GM19351 (cell line): ENCODE results near the gene FABP1.

Source experiments
- ATAC-seq: cut with Tn5 transposase; IDR thresholded peaks from one replicate; pipeline ENCODE4 v1.9.1; 2021; ENCODE audit warnings: mild to moderate bottlenecking, moderate library complexity; ENCODE audit not compliant: unreplicated experiment

Gene FABP1

GRCh38 chr2:88116669-88117432, 11.0 kb downstream of the FABP1 start:
- ATAC-seq, result no peak

DNA sequence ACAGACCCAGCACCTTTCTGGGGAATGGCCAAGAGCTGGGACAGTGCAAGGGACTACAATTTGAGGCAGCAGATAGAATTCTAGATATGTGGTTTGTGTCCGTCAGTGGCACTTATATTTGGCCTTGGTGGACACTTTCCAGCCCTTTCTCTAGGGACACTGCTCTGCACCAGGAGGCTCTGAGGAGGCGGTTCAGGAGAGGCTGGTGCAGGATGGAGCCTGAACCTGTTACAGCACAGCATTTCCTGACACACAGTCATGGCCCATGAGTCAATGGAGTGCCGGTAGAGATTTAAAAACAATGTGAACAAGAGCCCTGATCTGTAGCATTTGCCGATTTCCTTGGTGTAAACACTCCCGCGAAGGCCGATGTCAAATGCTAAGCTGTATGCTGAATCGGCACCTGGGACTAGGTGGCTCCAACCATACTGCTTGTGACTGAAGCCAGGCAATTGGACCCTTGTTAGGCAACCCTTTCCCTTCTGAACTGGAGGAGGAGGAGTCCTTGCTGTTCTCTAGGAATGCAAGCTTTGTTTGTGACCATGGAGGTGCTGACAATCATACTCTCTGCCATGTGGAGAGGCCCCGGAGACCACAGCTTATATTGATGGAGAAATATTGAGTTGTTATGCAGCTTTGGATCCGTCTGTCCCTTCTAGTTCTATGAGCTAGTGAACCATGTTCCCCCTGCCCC, 11.9 kb downstream of the FABP1 start:
- ATAC-seq, result no peak

DNA sequence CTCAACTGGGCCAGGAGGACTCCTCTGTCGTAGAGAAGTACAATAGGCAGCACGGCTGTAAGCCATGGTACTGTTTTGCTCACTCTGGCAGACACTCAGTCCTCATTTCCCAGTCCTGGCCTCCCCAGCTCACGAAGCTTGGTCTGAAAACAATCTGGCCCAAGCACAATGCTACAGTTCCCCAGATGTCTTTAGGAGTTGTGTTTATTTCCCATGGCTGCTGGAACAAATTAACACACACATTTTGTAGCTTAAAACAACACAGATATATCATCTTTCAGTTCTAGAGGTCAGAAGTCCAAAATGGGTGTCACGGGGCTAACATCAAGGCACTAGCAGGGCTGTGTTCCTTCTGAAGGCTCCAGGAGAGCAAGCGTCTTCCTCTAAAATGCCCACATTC, 13.0 kb downstream of the FABP1 start:
- ATAC-seq, result no peak

- no peak for ATAC-seq
These were observed 14.8 kb downstream of the FABP1 start for GRCh38 chr2:88113069-88113468.

GRCh38 chr2:88110830-88111229, 17.0 kb downstream of the FABP1 start:
- ATAC-seq, result no peak

GRCh38 chr2:88108796-88109195, 19.1 kb downstream of the FABP1 start:
- ATAC-seq, result no peak

- ATAC-seq, result no peak
These were observed 27.4 kb downstream of the FABP1 start for GRCh38 chr2:88100489-88100858.

DNA sequence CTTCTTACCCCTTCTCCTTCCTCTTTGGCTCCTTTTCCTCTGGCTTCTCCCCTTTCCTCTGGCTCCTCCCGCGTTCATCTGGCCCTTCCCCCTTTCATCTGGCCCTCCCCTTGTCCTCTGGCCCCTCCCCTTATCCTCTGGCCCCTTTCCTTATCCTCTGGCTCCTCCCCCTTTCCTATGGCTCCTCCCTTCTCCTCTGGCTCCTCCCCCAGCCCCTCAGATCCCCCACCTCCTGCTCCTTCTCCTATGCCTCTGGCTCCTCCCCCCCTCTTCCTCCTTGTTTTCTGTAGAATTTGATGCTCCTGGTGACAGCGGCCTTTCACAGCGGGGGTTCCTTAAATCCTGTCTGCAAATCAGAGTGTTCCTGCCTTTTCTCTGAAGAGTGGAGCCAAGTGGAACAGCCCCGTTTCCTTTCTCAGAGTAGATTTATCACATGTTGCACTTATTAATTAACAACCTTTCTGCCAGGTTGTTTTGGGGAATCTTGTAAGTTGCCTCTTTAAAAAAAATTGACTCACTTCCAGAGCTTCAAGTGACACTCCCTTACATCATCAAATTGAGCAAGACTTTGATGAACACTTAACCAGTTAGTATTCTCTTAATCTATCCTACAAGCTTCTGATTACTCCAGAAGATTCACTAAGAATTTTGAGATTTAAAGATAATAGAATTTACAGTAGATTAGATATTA, 27.9 kb downstream of the FABP1 start:
- ATAC-seq, result no peak

DNA sequence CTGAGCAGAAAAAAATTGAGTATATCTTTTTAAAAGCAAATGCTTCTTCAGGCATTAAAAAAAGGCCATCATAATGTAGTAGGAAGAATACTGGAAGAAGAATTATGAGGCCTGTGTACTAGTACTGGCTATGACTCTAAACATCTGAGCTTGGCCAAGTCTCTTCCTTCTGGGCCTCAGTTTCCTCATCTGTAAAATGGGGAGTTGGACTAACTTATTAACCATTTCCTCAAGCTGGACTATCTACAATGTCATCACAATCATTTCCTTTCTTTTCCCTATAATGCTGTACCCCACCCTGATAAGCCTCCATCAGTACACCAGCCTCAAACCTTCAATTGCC, 29.3 kb downstream of the FABP1 start:
- no peak for ATAC-seq

DNA sequence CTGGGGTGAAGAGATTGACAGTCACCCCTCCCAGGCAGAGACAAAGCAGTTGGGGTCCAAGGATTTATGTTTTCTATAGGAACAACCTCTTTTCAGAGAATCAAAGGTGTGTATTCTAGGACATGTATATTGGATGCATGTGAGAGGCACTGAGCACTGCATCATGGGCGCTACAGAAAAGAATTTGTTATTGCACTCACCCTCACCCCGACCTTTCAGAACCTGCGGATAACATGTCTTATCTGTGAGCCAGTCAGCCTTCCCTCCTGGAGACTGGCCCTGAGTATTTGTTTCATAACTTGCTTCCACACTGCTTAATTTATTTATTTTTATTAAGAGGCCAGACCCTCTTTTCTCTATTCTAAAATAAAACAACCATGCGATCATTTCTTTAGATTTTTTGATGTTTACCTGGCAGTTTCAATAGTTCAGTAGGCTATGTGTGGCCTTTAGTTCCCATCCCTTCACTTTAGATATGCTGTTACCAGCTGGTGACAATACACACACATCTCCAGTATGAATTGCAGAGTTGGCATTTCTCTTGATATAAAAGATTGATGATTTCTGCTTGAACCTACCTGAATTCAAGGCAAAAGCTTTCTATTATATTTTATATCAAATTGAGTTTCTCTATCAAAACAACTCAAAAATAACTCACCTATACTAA, 29.8 kb downstream of the FABP1 start:
- no peak for ATAC-seq

DNA sequence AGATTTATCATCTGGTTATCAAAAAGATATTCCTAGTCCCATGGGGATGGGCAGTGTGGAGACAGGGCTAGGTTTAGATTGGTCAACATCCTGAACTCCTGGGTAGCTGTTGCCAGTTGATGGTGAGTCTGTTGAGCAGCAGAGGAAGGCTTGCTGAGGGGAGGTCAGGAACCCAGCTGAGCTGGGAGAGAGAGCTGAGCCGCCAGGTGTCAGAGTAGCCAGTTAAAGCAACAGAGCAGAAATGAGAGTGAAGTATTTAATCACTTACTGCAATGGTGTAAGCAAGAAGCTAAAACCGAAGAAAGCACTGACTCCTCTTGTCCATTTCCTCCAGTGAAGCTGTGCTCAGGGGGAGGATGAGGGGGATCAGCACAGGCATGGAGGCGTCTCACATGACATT, 30.7 kb downstream of the FABP1 start:
- ATAC-seq, result no peak

DNA sequence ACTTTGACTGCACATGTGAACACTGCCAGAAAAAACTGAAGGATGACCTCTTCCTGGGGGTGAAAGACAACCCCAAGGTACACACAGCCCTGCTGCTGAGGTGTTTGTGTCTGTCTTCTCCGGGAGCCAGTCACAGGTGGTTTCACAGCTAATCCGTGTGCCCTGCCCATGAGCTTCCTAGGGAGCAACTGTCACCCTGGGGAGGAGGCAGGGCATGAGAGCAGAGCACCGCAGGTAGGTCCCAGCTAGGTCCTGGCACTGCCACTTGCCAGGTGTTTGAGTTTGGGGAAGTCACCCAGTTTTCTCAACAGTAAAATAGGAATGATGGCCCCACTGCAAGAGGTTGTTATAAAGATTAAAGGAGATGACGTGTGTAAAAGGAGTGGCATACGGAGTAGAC, 31.2 kb downstream of the FABP1 start:
- no peak for ATAC-seq

- ATAC-seq, result no peak
These were observed 32.8 kb downstream of the FABP1 start for GRCh38 chr2:88095022-88095421.

DNA sequence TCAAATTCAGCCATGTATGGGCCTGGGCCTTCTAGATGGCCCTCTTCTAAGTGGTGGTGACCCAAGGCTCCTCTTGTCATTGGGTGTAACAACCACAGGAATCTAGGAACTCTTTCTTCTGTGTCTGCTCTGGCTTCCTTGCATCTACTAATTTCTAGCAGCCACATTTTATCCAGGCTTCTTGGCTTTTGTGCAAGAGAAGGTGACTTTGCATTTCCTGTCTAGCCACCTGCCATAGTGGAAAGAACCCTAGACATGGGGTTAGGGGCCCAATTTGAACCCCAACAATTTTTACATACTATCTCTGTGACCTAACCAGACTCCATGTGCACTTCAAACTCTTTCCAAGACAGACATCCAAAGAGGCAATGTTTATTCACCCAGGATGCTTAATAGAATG, 35.1 kb downstream of the FABP1 start:
- ATAC-seq, result no peak

- ATAC-seq, result no peak
These were observed 35.9 kb downstream of the FABP1 start for GRCh38 chr2:88091943-88092342.

DNA sequence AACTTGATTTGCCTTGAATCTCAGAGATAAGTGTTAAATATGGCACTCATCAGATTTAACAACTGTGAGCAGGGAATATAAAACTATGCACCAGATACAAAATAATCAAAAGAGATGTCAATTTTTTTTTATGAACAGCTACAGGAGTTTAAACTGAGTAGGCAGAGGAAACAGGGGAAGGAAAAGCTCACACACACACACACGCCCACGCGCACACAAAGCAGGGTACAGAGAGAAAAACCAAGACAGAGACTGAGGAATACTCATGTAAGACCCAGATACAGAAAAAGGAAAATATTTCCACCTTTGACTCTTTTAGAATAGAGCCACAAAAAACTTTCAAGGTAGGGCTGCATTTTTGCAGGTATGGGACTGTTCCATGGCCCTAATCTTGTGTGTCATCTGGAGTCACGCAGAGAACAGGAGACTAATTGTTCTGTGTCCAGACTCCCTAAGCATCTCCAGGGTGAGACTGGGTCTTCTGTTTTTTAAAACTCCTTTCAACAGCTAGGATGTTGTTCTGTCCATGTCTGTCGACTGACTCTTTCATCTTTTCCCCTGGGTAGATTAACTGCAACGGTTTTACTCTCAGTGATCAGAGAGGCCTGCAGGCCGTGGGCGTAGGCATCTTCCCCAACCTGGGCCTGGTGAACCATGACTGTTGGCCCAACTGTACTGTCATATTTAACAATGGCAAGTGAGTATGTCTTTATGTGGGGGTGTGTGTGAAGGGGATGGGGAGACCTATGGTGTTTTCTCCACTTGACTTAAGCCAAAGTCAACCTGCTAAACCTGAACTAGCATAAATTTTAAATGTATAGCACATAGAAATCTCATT, 37.2 kb downstream of the FABP1 start:
- ATAC-seq, result no peak

GRCh38 chr2:88088999-88089398, 38.9 kb downstream of the FABP1 start:
- ATAC-seq, result no peak

DNA sequence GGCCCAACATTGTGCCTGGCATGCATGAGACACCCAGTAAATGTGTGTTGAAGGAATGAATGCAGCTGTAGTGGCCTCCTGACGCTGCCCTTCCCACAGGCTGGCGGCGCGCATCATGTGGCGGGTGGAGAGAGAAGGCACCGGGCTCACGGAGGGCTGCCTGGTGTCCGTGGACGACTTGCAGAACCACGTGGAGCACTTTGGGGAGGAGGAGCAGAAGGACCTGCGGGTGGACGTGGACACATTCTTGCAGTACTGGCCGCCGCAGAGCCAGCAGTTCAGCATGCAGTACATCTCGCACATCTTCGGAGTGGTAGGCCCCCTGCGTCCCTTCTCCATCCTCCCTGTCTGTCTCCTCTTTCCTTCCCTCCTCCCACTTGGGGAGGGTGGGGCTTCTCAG, 40.1 kb downstream of the FABP1 start:
- ATAC-seq, result no peak

DNA sequence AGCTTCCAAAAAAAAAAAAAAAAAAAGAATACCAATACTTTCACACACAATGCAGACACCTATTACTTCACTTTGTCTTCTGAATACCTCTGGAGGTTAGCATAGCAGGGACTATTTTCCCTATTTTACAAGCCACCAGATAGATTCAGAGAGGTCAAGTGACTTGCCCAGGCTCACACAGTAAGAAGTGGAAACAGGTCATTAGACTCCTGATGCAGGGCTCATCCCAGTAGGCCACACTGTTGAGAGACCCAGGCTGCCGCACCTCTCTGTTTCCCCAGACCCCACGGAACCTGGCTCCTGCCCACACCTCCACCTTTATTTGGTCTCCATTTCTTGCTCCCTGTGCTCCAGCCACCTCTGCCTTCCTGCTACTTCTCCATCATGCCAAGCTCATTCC, 40.8 kb downstream of the FABP1 start:
- ATAC-seq, result no peak

- no peak for ATAC-seq
These were observed 41.5 kb downstream of the FABP1 start for GRCh38 chr2:88086401-88086800.

- no peak for ATAC-seq
These were observed 42.3 kb downstream of the FABP1 start for GRCh38 chr2:88085602-88086001.
